Stimulated activated CD4-positive, alpha-beta T cell treated with anti-CD3 and anti-CD28 coated beads, Interleukin-4, amount 100 ng/mL, for 48 hours (primary cell): Measurements from ENCODE around the gene ATP8A2.
A peak's percentile ranks its signal among the peaks of the same experiment; 100 is the strongest.

Experiments used
- DNase-seq, 2 donors: peaks; one replicate each; pipeline ENCODE4 v3.0.0-alpha.2; 2020; ENCODE audit warnings: low read depth in 2 of 2

Gene ATP8A2

GRCh38 chr13:25848812-25849745 lies 477.3 kb downstream of the ATP8A2 start:
- no peak for DNase-seq

- no peak for DNase-seq
These were observed 486.1 kb downstream of the ATP8A2 start for GRCh38 chr13:25857830-25858229.

GRCh38 chr13:25859528-25859927 lies 487.8 kb downstream of the ATP8A2 start:
- no peak for DNase-seq

- no peak for DNase-seq
These were observed 488.5 kb downstream of the ATP8A2 start for GRCh38 chr13:25860265-25860664.

- DNase-seq, result no peak
These were observed 489.1 kb downstream of the ATP8A2 start for GRCh38 chr13:25860862-25861261.

- no peak for DNase-seq
These were observed 490.4 kb downstream of the ATP8A2 start for GRCh38 chr13:25862156-25862555.

GRCh38 chr13:25864116-25864515 lies 492.3 kb downstream of the ATP8A2 start:
- no peak for DNase-seq

- DNase-seq, result no peak
These were observed 493.2 kb downstream of the ATP8A2 start for GRCh38 chr13:25864936-25865335.

- no peak for DNase-seq
These were observed 493.6 kb downstream of the ATP8A2 start for GRCh38 chr13:25865391-25865790.

- no peak for DNase-seq
These were observed 495.3 kb downstream of the ATP8A2 start for GRCh38 chr13:25867038-25867437.

- DNase-seq, result no peak
These were observed 496.7 kb downstream of the ATP8A2 start for GRCh38 chr13:25868490-25868889.

- no peak for DNase-seq
These were observed 498.2 kb downstream of the ATP8A2 start for GRCh38 chr13:25869941-25870340.

GRCh38 chr13:25871389-25872125 lies 499.8 kb downstream of the ATP8A2 start:
- DNase-seq, result no peak

- no peak for DNase-seq
These were observed 500.9 kb downstream of the ATP8A2 start for GRCh38 chr13:25872481-25873241.

- no peak for DNase-seq
These were observed 501.5 kb downstream of the ATP8A2 start for GRCh38 chr13:25873242-25873612.

GRCh38 chr13:25874064-25874737 lies 502.4 kb downstream of the ATP8A2 start:
- DNase-seq, result no peak

- DNase-seq, result peak; percentile 25 to 38
These were observed 503.1 kb downstream of the ATP8A2 start for GRCh38 chr13:25874907-25875306.

GRCh38 chr13:25876247-25876646 lies 504.5 kb downstream of the ATP8A2 start:
- DNase-seq, result no peak

GRCh38 chr13:25879466-25879865 lies 507.7 kb downstream of the ATP8A2 start:
- no peak for DNase-seq

GRCh38 chr13:25881136-25881926 lies 509.6 kb downstream of the ATP8A2 start:
- DNase-seq, result no peak

- no peak for DNase-seq
These were observed 510.2 kb downstream of the ATP8A2 start for GRCh38 chr13:25881971-25882451.
